Esophagus squamous epithelium (tissue), 4 donors: ENCODE measurements around the gene MTMR3.

Experiments
- CTCF ChIP-seq, 6 experiments: fragments of 450-650 bp in 4 of 6; fragments of 200-600 bp in 2 of 6; sonication (generic) in 2 of 6; IDR thresholded peaks; one replicate each; pipeline ENCODE4 v1.5.1; 2016 to 2019; ENCODE audit warnings: antibody characterized with exemption in 6 of 6, mild to moderate bottlenecking in 4 of 6, moderate library complexity in 4 of 6
- POLR2A ChIP-seq, 4 donors: fragments of 450-650 bp; IDR thresholded peaks; one replicate each; pipeline ENCODE4 v1.6.1; 2017; ENCODE audit warnings: antibody characterized with exemption in 4 of 4, mild to moderate bottlenecking in 4 of 4, moderate library complexity in 3 of 4

DNA sequence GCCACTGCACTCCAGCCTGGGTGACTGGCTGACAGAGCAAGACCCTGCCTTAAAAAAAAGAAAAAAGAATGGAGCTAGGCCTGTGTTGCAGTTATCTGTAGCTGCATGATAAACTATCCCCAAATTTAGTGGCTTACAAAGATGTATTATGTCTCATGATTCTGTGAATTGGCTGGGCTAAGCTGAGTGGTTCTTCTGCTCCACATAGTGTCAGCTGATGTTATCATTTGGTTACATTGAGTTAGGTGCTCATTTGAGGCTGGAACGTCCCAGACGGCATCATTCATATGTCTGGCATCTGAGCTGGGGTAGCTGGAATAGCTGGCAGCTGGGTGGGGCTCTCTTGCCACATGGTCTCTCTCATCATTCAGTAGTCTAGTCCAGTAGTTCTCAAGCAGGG is 36.7 kb upstream of the MTMR3 start:
- TF ChIP-seq POLR2A (IDR thresholded peaks at IDR 0.05) (no peak), CTCF (IDR thresholded peaks at IDR 0.05) (no peak)
